Measurements from ENCODE around the gene MXRA5.

The MXRA5 gene

GRCh38 chrX:3271183-3271833, 75.1 kb downstream of the MXRA5 start:
- no peaks in the 10 kb centered on the region for H3K36me3 ChIP-seq (ENCODE audit: control insufficient read depth, insufficient read depth, low read length)
- H3K27me3 ChIP-seq (ENCODE audit: control insufficient read depth, insufficient read depth, low read length): no peaks in the 10 kb centered on the region
- H3K9me3 ChIP-seq (ENCODE audit: control insufficient read depth, low read length): no peaks in the 10 kb centered on the region
- no peak overlapping the region for H3K9ac ChIP-seq (ENCODE audit: low read length)
- no peak overlapping the region for H3K4me3 ChIP-seq (ENCODE audit: low read length)
- H3K4me1 ChIP-seq (ENCODE audit: control insufficient read depth, insufficient read depth, low read length): no peaks in the 10 kb centered on the region

- Histone ChIP-seq H3K36me3 (ENCODE audit: control insufficient read depth, insufficient read depth, low read length) (no peaks in the 10 kb centered on the region), H3K9me3 (ENCODE audit: control insufficient read depth, low read length) (no peaks in the 10 kb centered on the region), H3K4me3 (ENCODE audit: low read length) (no peak overlapping the region), H3K9ac (ENCODE audit: low read length) (no peak overlapping the region), H3K4me1 (ENCODE audit: control insufficient read depth, insufficient read depth, low read length) (no peaks in the 10 kb centered on the region), H3K27me3 (ENCODE audit: control insufficient read depth, insufficient read depth, low read length) (no peaks in the 10 kb centered on the region)
These were observed 77.6 kb downstream of the MXRA5 start for GRCh38 chrX:3268829-3269228.

DNA sequence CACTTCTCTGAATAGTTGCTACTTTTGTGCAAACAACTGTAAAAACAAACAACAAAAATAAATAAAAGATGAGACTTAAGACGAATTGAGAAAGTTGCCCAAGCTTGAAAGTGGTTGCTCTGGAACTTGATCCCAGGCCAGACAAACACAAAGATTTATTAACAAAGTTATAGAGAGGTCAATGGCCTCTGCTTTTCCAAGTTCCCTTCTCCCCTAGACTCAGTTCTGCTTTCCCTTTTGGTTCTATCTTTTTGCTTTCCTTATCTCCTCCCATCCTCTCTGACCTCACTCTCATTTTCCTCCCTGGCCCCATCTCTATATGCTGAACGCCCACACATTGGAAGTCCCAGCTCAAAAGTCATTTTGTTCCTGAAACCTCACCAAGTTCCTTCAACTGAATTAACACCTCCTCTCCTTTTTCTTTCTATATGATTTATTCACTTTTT, 82.7 kb downstream of the MXRA5 start:
- Histone ChIP-seq H3K9ac (ENCODE audit: low read length) (no peak overlapping the region), H3K27me3 (ENCODE audit: control insufficient read depth, insufficient read depth, low read length) (no peaks in the 10 kb centered on the region), H3K36me3 (ENCODE audit: control insufficient read depth, insufficient read depth, low read length) (no peaks in the 10 kb centered on the region), H3K4me3 (ENCODE audit: low read length) (no peak overlapping the region), H3K4me1 (ENCODE audit: control insufficient read depth, insufficient read depth, low read length) (no peaks in the 10 kb centered on the region), H3K9me3 (ENCODE audit: control insufficient read depth, low read length) (no peaks in the 10 kb centered on the region)

DNA sequence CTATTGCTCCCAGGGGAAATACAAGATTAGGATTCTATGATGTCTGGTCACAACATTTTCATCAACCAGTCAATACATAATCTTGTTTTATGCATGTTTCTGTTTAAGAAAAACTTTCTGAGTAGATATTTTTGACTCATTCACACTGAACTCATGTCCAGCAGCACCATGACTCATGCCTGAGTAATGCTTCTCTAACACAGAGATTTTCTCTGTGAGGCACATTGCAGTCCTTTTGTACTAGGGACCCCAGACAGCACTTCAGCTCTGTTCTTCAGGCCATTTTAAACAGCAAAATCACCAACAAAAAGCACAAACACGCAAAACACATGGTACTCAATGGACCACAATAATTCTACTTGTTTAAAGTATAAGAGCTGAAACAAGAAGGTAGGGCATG, 83.6 kb downstream of the MXRA5 start:
- no peaks in the 10 kb centered on the region for H3K27me3 ChIP-seq (ENCODE audit: control insufficient read depth, insufficient read depth, low read length)
- H3K9ac ChIP-seq (ENCODE audit: low read length): no peak overlapping the region
- H3K36me3 ChIP-seq (ENCODE audit: control insufficient read depth, insufficient read depth, low read length): no peaks in the 10 kb centered on the region
- H3K4me1 ChIP-seq (ENCODE audit: control insufficient read depth, insufficient read depth, low read length): no peaks in the 10 kb centered on the region
- H3K4me3 ChIP-seq (ENCODE audit: low read length): no peak overlapping the region
- H3K9me3 ChIP-seq (ENCODE audit: control insufficient read depth, low read length): no peaks in the 10 kb centered on the region

Measured in mucosa of stomach (tissue), 1 donor.